Mesothelial cell of epicardium (in vitro differentiated cells): Measurements from ENCODE around the gene C20orf173. TPM values are rescaled to one million over a fixed set of nuclear protein-coding genes. Genes with fewer than 3 reads are reported as not detected.

Source experiments
- DNase-seq, 2 experiments: peaks; one replicate each; pipeline ENCODE4 v3.0.0; 2021; ENCODE audit warnings: low spot score in 2 of 2; ENCODE audit not compliant: unreplicated experiment in 2 of 2
- H3K27ac Mint-ChIP-seq: 2 replicates; pipeline ENCODE4 v1.8.0; 2021; ENCODE audit warnings: mixed read lengths
- H3K27me3 Mint-ChIP-seq: 2 replicates; pipeline ENCODE4 v1.8.0; 2021; ENCODE audit warnings: low read depth, mixed read lengths
- H3K36me3 Mint-ChIP-seq: 2 replicates; pipeline ENCODE4 v1.8.0; 2021; ENCODE audit warnings: mixed read lengths
- H3K4me1 Mint-ChIP-seq: 2 replicates; pipeline ENCODE4 v1.8.0; 2021; ENCODE audit warnings: mixed read lengths
- H3K4me3 Mint-ChIP-seq: 2 replicates; pipeline ENCODE4 v1.8.0; 2021; ENCODE audit warnings: mild to moderate bottlenecking, moderate library complexity, mixed read lengths
- H3K9me3 Mint-ChIP-seq: 2 replicates; pipeline ENCODE4 v1.8.0; 2021; ENCODE audit warnings: mixed read lengths
- total RNA-seq: library from RNA; stranded (reverse); gene quantifications from 3 replicates; pipeline ENCODE4 v1.2.1, GENCODE V29; 2021
- TF ChIP-seq, protein P1 (sequence below): fragments of 200-600 bp; sonication (generic); IDR thresholded peaks from one replicate; pipeline ENCODE4 v1.5.0; 2021; ENCODE audit warnings: antibody characterized with exemption; ENCODE audit not compliant: unreplicated experiment

C20orf173 gene
- total RNA-seq, 1 donor from 2014 or later: not detected

DNA sequence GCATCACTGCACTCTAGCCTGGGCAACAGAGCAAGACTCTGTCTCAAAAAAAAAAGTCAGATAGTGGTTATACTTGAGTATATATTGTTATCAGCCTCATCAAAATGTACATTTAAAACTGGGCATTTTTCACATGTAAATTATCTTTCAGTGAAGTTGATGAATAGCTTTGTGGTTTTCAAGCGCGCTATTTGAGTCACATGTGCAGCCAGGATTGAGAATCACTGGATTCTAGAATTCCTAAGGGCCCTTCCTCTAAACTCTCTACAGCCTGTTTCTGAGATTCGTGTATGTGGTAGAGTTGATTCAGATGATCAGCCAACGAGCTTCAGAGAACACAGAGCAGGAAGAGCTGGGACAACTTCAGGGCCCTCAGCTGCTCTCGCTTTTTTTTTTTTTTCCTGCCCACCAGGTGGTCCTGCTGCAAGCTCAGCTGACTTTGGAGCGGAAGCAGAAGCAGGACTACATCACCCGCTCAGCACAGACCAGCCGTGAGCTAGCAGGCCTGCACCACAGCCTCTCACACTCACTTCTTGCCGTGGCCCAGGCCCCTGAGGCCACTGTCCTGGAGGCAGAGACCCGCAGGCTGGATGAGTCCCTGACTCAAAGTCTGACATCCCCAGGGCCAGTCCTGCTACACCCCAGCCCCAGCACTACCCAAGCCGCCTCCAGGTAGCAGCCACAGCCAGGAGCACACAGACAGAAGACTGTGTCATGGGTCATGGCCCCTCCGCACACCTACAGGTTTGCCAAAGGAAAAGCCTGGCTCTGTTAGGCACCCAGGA, 18.3 kb downstream of the C20orf173 start:
- TF ChIP-seq, protein P1, sequence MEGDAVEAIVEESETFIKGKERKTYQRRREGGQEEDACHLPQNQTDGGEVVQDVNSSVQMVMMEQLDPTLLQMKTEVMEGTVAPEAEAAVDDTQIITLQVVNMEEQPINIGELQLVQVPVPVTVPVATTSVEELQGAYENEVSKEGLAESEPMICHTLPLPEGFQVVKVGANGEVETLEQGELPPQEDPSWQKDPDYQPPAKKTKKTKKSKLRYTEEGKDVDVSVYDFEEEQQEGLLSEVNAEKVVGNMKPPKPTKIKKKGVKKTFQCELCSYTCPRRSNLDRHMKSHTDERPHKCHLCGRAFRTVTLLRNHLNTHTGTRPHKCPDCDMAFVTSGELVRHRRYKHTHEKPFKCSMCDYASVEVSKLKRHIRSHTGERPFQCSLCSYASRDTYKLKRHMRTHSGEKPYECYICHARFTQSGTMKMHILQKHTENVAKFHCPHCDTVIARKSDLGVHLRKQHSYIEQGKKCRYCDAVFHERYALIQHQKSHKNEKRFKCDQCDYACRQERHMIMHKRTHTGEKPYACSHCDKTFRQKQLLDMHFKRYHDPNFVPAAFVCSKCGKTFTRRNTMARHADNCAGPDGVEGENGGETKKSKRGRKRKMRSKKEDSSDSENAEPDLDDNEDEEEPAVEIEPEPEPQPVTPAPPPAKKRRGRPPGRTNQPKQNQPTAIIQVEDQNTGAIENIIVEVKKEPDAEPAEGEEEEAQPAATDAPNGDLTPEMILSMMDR: no peak
- no peaks in the 10 kb centered on the region for H3K27me3 Mint-ChIP-seq
- no peak overlapping the region for H3K4me3 Mint-ChIP-seq
- DNase-seq: no peak
- H3K36me3 Mint-ChIP-seq: peaks cover 7% of the 10 kb centered on the region
- H3K27ac Mint-ChIP-seq: no peak overlapping the region
- H3K4me1 Mint-ChIP-seq: no peaks in the 10 kb centered on the region
- H3K9me3 Mint-ChIP-seq: no peaks in the 10 kb centered on the region

GRCh38 chr20:35508493-35509218, 20.8 kb downstream of the C20orf173 start:
- Mint-ChIP-seq H3K27ac (no peak overlapping the region), H3K4me3 (no peak overlapping the region)
- DNase-seq: no peak

DNA sequence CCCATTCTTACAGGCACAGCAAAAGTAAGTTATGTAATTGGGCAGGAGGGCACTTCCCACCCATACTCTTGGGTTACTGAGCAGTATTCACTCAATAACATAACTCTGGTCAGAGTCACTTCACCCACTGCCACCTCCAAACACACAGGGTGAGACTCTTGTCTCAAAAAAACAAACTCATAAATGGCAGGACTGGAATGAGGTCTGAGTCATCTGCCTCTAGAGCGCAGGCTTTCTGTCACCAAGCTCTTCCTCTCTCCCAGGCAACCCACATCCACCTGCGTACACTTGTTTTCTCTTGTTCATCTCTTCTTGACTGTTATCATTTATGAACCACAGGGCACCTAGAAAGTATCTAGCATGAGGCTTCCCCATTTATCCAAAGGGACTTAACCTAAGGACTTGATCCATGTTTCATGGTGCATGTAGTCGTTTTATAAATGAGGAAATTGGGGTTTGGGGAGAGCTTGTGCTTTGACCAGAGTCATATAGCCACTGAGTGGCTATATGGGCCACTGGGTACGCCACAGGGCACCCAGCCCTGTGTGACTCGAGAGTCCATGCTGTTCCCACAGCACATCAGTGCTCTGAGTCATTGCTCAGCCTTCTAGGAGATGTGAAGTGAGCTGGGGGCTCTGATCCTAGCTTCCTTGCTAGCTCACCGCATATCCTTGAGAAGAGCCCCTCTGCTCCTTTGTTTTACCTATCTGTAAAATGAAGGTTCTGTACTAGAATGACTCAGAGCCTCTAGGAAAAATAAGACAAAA, 22.4 kb downstream of the C20orf173 start:
- TF ChIP-seq, protein P1: no peak
- Mint-ChIP-seq H3K9me3 (no peaks in the 10 kb centered on the region), H3K36me3 (peaks cover 30% of the 10 kb centered on the region), H3K27ac (no peak overlapping the region), H3K27me3 (no peaks in the 10 kb centered on the region), H3K4me1 (no peaks in the 10 kb centered on the region), H3K4me3 (no peak overlapping the region)
- DNase-seq: no peak

More at GRCh38 chr20:35508493-35509218, 20.8 kb downstream of the C20orf173 start:
- H3K27me3 Mint-ChIP-seq: no peaks in the 10 kb centered on the region
- H3K36me3 Mint-ChIP-seq: peaks cover 17% of the 10 kb centered on the region
- H3K9me3 Mint-ChIP-seq: no peaks in the 10 kb centered on the region
- TF ChIP-seq, protein P1: no peak
- H3K4me1 Mint-ChIP-seq: no peaks in the 10 kb centered on the region

GRCh38 chr20:35506179-35506578, 23.3 kb downstream of the C20orf173 start:
- TF ChIP-seq, protein P1: no peak
- peaks cover 29% of the 10 kb centered on the region for H3K36me3 Mint-ChIP-seq
- H3K4me3 Mint-ChIP-seq: no peak overlapping the region
- no peaks in the 10 kb centered on the region for H3K27me3 Mint-ChIP-seq
- no peak overlapping the region for H3K27ac Mint-ChIP-seq
- DNase-seq: no peak
- H3K4me1 Mint-ChIP-seq: no peaks in the 10 kb centered on the region
- H3K9me3 Mint-ChIP-seq: no peaks in the 10 kb centered on the region

DNA sequence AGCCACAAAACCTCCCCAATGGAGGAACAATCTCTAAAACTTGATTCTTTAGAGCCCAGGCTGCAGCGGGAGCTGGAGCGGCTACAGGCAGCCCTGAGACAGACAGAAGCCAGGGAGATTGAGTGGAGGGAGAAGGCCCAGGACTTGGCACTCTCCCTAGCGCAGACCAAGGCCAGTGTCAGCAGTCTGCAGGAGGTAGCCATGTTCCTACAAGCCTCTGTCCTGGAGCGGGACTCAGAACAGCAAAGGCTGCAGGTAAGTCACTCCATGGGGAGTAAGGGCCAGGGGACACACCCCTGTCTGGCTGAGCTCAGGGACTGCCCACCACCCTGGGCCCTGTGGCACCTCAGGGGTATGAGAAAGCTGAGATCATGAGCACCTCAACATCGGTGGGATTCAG, 24.7 kb downstream of the C20orf173 start:
- Mint-ChIP-seq H3K4me1 (no peaks in the 10 kb centered on the region), H3K4me3 (no peak overlapping the region), H3K27me3 (no peaks in the 10 kb centered on the region), H3K9me3 (no peaks in the 10 kb centered on the region), H3K36me3 (peaks cover 39% of the 10 kb centered on the region), H3K27ac (no peak overlapping the region)
- TF ChIP-seq, protein P1: no peak
- DNase-seq: no peak
